PC-9 (cell line): ENCODE results near the gene SLC25A33. TPM values are rescaled to one million over a fixed set of nuclear protein-coding genes. Genes with fewer than 3 reads are reported as not detected.

Source experiments
- BruUV-seq: library from RNA; stranded (reverse); fragments of 400-500 nt; replicated peaks from 2 replicates; lab custom pipeline; 2021; lab: Mats Ljungman, UMichigan
- CTCF ChIA-PET: fragments of 300-600 bp; sonication (Branson Sonifier 250); formaldehyde crosslinking; loops from one replicate; lab custom pipeline; 2022; ENCODE audit warnings: antibody characterized with exemption; lab: Charles Lee
- POLR2A ChIA-PET: fragments of 300-600 bp; sonication (Branson Sonifier 250); formaldehyde crosslinking; loops from one replicate; lab custom pipeline; 2022; ENCODE audit warnings: antibody characterized with exemption; ENCODE audit not compliant: unreplicated experiment; lab: Charles Lee
- DNase-seq, 2 experiments: peaks; one replicate each; pipeline versions ENCODE4 v3.0.0 to v3.0.0-alpha.2; 2015 to 2022; ENCODE audit warnings: mixed read lengths in 1 of 2
- H2AFZ ChIP-seq: fragments of 200-600 bp; sonication (generic); 2 replicates; pipeline ENCODE4 v1.8.1; 2017; ENCODE audit warnings: antibody characterized with exemption
- H3F3A ChIP-seq: fragments of 200-600 bp; sonication (generic); 2 replicates; pipeline ENCODE4 v1.8.1; 2017; ENCODE audit warnings: antibody characterized with exemption, mild to moderate bottlenecking, low read depth; ENCODE audit not compliant: insufficient read depth
- H3K27ac ChIP-seq: fragments of 200-600 bp; sonication (generic); 2 replicates; pipeline ENCODE4 v1.6.1; 2016; ENCODE audit warnings: mixed run types
- H3K27me3 ChIP-seq: fragments of 200-600 bp; sonication (generic); 2 replicates; pipeline ENCODE4 v1.6.1; 2016; ENCODE audit warnings: low read depth, mixed run types; ENCODE audit not compliant: insufficient read depth
- H3K36me3 ChIP-seq: fragments of 200-600 bp; sonication (generic); 2 replicates; pipeline ENCODE4 v1.6.1; 2016; ENCODE audit warnings: low read depth, mixed run types
- H3K4me1 ChIP-seq: fragments of 200-600 bp; sonication (generic); replicated peaks from 2 replicates; pipeline ENCODE4 v1.6.1; 2016; ENCODE audit warnings: mixed run types; ENCODE audit not compliant: insufficient read depth
- H3K4me2 ChIP-seq: fragments of 200-600 bp; sonication (generic); 2 replicates; pipeline ENCODE4 v1.6.1; 2017; ENCODE audit warnings: mixed run types
- H3K4me3 ChIP-seq: fragments of 200-600 bp; sonication (generic); 2 replicates; pipeline ENCODE4 v1.6.1; 2016; ENCODE audit warnings: mixed run types
- H3K79me2 ChIP-seq: fragments of 200-600 bp; sonication (generic); 2 replicates; pipeline ENCODE4 v1.6.1; 2017; ENCODE audit warnings: low read depth, mixed run types
- H3K9me2 ChIP-seq: fragments of 200-600 bp; sonication (generic); 2 replicates; pipeline ENCODE4 v1.8.1; 2017; ENCODE audit warnings: mild to moderate bottlenecking; ENCODE audit not compliant: insufficient read depth
- H3K9me3 ChIP-seq: fragments of 200-600 bp; sonication (generic); 2 replicates; pipeline ENCODE4 v1.8.1; 2016; ENCODE audit warnings: low read depth; ENCODE audit not compliant: insufficient read depth
- H4K20me1 ChIP-seq: fragments of 200-600 bp; sonication (generic); 2 replicates; pipeline ENCODE4 v1.8.1; 2017; ENCODE audit not compliant: insufficient read depth
- EZH2 ChIP-seq: fragments of 200-600 bp; sonication (generic); IDR thresholded peaks from 2 replicates; pipeline ENCODE4 v1.8.0; 2017; ENCODE audit warnings: antibody characterized with exemption, low read depth
- intact Hi-C: fragments of 100-400 bp; cut with micrococcal nuclease; formaldehyde crosslinking; loops from one replicate; pipeline ENCODE4 v1.10.0; 2022; ENCODE audit not compliant: unreplicated experiment
- total RNA-seq: library from RNA; stranded (reverse); gene quantifications from 2 replicates; pipeline ENCODE4 v1.2.3, GENCODE V29; 2021
- TF ChIP-seq, protein P1 (sequence below): fragments of 200-600 bp; sonication (generic); conservative IDR thresholded peaks from 2 replicates; pipeline ENCODE4 v1.6.1; 2017; ENCODE audit warnings: mixed run types, antibody characterized with exemption, mild to moderate bottlenecking, moderate library complexity

The SLC25A33 gene
- total RNA-seq, 1 experiment from 2014 or later, result 3.0 TPM

DNA sequence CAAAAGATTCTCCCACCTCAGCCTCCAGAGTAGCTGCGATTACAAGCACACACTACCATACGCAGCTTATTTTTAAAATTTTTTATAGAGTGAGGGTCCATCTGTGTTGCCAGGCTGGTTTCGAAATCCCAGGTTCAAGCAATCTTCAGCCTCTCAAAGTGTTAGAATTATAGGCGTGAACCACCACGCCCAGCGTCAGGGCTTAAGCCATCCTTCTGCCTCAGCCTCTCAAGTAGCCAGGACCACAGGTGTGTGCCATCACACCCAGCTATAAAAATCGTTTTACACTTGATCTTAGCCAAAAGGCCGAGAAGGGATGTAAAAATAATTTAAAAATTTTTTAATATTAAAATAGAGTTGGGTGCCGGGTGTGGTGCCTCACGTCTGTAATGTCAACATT, 4.3 kb upstream of the SLC25A33 start:
- BruUV-seq, result no TSS peak
- Histone ChIP-seq H3K9me3 (no peaks in the 10 kb centered on the region), H4K20me1 (no peaks in the 10 kb centered on the region), H3K36me3 (no peaks in the 10 kb centered on the region), H3K27me3 (no peaks in the 10 kb centered on the region), H2AFZ (no peak overlapping the region), H3F3A (0 out of 2 replicates have a peak, but pooled peaks cover 4% of the 10 kb centered on the region), H3K79me2 (peaks cover 1% of the 10 kb centered on the region), H3K9me2 (no peaks in the 10 kb centered on the region), H3K4me3 (no peak overlapping the region), H3K27ac (no peak overlapping the region), H3K4me2 (no peak overlapping the region), H3K4me1 (peaks cover 14% of the 10 kb centered on the region; the same call in 1 of the 2 replicates)
- POLR2A ChIA-PET, result no interaction called here
- CTCF ChIA-PET, result no interaction called here
- intact Hi-C loops, result no loop called here
- no peak for TF ChIP-seq EZH2
- DNase-seq, result no peak

DNA sequence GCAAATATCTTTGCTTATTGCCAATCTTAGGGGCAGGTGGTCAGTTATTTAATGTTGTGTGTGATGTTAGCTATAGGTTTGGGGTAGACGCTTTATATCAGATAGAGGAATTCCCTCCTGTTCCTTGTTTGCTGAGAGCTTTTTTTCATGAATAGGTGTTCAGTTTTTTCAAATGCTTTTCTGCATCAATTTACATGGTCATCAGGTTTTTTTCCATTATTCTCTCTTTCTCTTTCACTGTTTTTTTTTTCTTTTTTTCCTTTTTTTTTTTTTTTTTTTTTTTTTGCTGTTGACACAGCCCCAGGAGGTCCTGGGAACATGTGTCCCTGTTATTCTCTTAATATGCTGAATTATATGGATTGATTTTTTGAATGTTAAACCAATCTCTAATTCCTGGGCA, 3.0 kb upstream of the SLC25A33 start:
- H3K36me3 ChIP-seq, result no peaks in the 10 kb centered on the region
- H4K20me1 ChIP-seq, result 0 out of 2 replicates have a peak, but pooled peaks cover 4% of the 10 kb centered on the region
- peaks cover 14% of the 10 kb centered on the region for H3K4me1 ChIP-seq
- intact Hi-C loops, result no loop called here
- no peak overlapping the region for H3K27ac ChIP-seq
- no peak overlapping the region for H3K4me2 ChIP-seq
- H3K4me3 ChIP-seq, result no peak overlapping the region
- H2AFZ ChIP-seq, result no peak overlapping the region
- H3K27me3 ChIP-seq, result no peaks in the 10 kb centered on the region
- no peaks in the 10 kb centered on the region for H3K9me2 ChIP-seq
- 0 out of 2 replicates have a peak, but pooled peaks cover 4% of the 10 kb centered on the region for H3F3A ChIP-seq
- H3K79me2 ChIP-seq, result peaks cover 11% of the 10 kb centered on the region
- BruUV-seq, result no TSS peak
- H3K9me3 ChIP-seq, result no peaks in the 10 kb centered on the region
- no peak for TF ChIP-seq EZH2
- TF ChIP-seq, protein P1, sequence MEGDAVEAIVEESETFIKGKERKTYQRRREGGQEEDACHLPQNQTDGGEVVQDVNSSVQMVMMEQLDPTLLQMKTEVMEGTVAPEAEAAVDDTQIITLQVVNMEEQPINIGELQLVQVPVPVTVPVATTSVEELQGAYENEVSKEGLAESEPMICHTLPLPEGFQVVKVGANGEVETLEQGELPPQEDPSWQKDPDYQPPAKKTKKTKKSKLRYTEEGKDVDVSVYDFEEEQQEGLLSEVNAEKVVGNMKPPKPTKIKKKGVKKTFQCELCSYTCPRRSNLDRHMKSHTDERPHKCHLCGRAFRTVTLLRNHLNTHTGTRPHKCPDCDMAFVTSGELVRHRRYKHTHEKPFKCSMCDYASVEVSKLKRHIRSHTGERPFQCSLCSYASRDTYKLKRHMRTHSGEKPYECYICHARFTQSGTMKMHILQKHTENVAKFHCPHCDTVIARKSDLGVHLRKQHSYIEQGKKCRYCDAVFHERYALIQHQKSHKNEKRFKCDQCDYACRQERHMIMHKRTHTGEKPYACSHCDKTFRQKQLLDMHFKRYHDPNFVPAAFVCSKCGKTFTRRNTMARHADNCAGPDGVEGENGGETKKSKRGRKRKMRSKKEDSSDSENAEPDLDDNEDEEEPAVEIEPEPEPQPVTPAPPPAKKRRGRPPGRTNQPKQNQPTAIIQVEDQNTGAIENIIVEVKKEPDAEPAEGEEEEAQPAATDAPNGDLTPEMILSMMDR, result no peak
- DNase-seq, result no peak
- ChIA-PET POLR2A (no interaction called here), CTCF (no interaction called here)

DNA sequence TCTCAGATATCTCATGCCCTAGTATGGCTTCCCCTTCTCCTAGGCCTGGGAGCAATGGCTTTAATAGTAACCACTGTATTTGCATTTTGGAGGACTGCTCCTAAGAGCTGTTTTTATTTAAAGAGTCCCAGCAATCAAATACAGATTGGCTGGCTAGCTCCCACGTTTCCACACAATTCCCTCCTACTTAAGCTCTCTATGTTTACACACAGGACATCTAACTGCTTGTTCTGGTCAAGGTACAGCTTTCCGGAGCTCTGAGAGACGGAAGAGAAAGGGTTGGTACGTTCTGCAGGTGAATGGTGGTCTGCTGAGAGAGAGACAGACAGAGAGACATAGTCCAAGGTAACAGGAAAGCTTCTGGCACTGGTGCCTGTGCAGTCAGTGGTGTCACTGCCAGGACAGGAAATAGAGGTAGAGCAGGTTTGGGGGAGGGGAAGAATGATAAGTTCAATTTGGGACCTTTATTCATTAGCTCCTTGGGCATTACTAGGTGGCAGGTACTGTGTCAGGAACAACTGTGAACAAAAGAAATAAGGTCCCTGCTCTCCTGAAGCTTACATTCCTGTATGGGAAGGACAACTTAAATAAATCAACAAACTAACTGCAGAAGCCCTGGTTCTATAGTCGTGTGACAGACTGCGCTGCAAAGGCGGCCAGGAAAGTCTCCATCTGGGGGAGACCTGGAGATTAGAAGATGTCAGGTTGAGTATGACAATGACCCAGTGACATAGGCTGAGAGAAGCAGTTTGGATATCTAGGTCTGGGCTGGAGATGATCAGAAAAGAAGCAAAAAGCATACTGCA, 1.2 kb upstream of the SLC25A33 start:
- Histone ChIP-seq H3K27ac (no peak overlapping the region), H3K4me1 (peaks cover 14% of the 10 kb centered on the region), H3K9me3 (no peaks in the 10 kb centered on the region), H3K4me2 (peak overlapping the region; percentile 21), H3K27me3 (no peaks in the 10 kb centered on the region), H3K79me2 (peaks cover 26% of the 10 kb centered on the region), H3K4me3 (no peak overlapping the region), H3F3A (0 out of 2 replicates have a peak, but pooled peaks cover 4% of the 10 kb centered on the region), H3K36me3 (no peaks in the 10 kb centered on the region), H4K20me1 (0 out of 2 replicates have a peak, but pooled peaks cover 4% of the 10 kb centered on the region), H2AFZ (0 out of 2 replicates have a peak overlapping the region, but pooled peaks have one; percentile 50), H3K9me2 (no peaks in the 10 kb centered on the region)
- BruUV-seq, result no TSS peak
- POLR2A ChIA-PET, result no interaction called here
- CTCF ChIA-PET, result interaction anchor here (0.6 kb wide), 1 partner anchor 42 kb away, joined by 4 read pairs; no protein-coding TSS in a partner anchor
- peak in 1 of 2 experiments; percentile 15 for DNase-seq
- TF ChIP-seq EZH2, result no peak
- TF ChIP-seq, protein P1, result no peak
- intact Hi-C loops, result no loop called here
